CD14-positive monocyte (primary cell): ENCODE data around the gene PTPN20. TPM values are rescaled to one million over a fixed set of nuclear protein-coding genes. Genes with fewer than 3 reads are reported as not detected.
"Not testable (repeated sequence)": the region's sequence is repeated elsewhere in the genome, so short reads cannot be mapped to it uniquely, and the experiment has no call there.

Experiments
- DNase-seq, 3 donors: peaks; one replicate each; pipeline ENCODE4 v3.0.0-alpha.2; 2011 to 2022
- H2AFZ ChIP-seq: 2 replicates; pipeline ENCODE4 v1.6.0; 2012; ENCODE audit warnings: mild to moderate bottlenecking, low read depth, low read length, inconsistent platforms; ENCODE audit not compliant: insufficient read depth, poor library complexity, severe bottlenecking
- H3K27ac ChIP-seq, 2 donors: 1 replicate in 1 of 2; 2 replicates in 1 of 2; pipeline ENCODE4 v1.5.1; 2012 to 2013; ENCODE audit warnings: low read length in 2 of 2, control low read depth in 1 of 2, inconsistent platforms in 1 of 2, low read depth in 1 of 2, mild to moderate bottlenecking in 1 of 2
- H3K27me3 ChIP-seq, 2 donors: one replicate each; pipeline versions ENCODE4 v1.6.0 to v1.6.1; 2011 to 2013; ENCODE audit warnings: low read length in 2 of 2; ENCODE audit not compliant: control insufficient read depth in 2 of 2, insufficient read depth in 2 of 2
- H3K36me3 ChIP-seq, 2 donors: replicated peaks in 1 of 2; 1 replicate in 1 of 2; 2 replicates in 1 of 2; pipeline versions ENCODE4 v1.5.1 to v1.6.1; 2012 to 2013; ENCODE audit warnings: low read length in 2 of 2, control low read depth in 1 of 2, inconsistent platforms in 1 of 2, mild to moderate bottlenecking in 1 of 2; ENCODE audit not compliant: insufficient read depth in 2 of 2, control insufficient read depth in 1 of 2
- H3K4me1 ChIP-seq, 2 donors: 1 replicate in 1 of 2; 2 replicates in 1 of 2; pipeline versions ENCODE4 v1.5.1 to v1.6.1; 2012 to 2013; ENCODE audit warnings: low read length in 2 of 2, control low read depth in 1 of 2, inconsistent platforms in 1 of 2, mild to moderate bottlenecking in 1 of 2, moderate library complexity in 1 of 2; ENCODE audit not compliant: insufficient read depth in 2 of 2, control insufficient read depth in 1 of 2
- H3K4me2 ChIP-seq: replicated peaks from 2 replicates; pipeline ENCODE3; 2012; ENCODE audit warnings: low read length, moderate library complexity, mild to moderate bottlenecking; ENCODE audit not compliant: poor library complexity, severe bottlenecking; ENCODE audit errors: extremely low read depth
- H3K4me3 ChIP-seq, 3 experiments: fragments of 200-600 bp in 1 of 3; sonication (generic) in 1 of 3; replicated peaks in 1 of 3; 1 replicate in 2 of 3; 2 replicates in 1 of 3; pipeline ENCODE4 v1.5.1; 2011 to 2013; ENCODE audit warnings: low read length in 3 of 3, mild to moderate bottlenecking in 3 of 3, control low read depth in 2 of 3, low read depth in 2 of 3, inconsistent platforms in 1 of 3, moderate library complexity in 1 of 3
- H3K79me2 ChIP-seq: 2 replicates; pipeline ENCODE4 v1.6.0; 2012; ENCODE audit warnings: mild to moderate bottlenecking, control low read depth, inconsistent platforms, low read length, moderate library complexity; ENCODE audit not compliant: insufficient read depth
- H3K9ac ChIP-seq: 2 replicates; pipeline ENCODE4 v1.6.0; 2017; ENCODE audit warnings: low read length, mild to moderate bottlenecking; ENCODE audit not compliant: insufficient read depth, poor library complexity, severe bottlenecking
- H3K9me3 ChIP-seq, 2 donors: replicated peaks in 1 of 2; 1 replicate in 1 of 2; 2 replicates in 1 of 2; pipeline versions ENCODE4 v1.5.1 to v1.6.1; 2012 to 2013; ENCODE audit warnings: low read length in 2 of 2, control low read depth in 1 of 2; ENCODE audit not compliant: control insufficient read depth in 1 of 2, insufficient read depth in 1 of 2
- H4K20me1 ChIP-seq: 2 replicates; pipeline ENCODE4 v1.6.0; 2012; ENCODE audit warnings: mild to moderate bottlenecking, low read length, control low read depth, moderate library complexity; ENCODE audit not compliant: insufficient read depth
- H3K27ac Mint-ChIP-seq, 7 donors: one replicate each; pipeline ENCODE4 v1.8.0; 2020; ENCODE audit warnings: mild to moderate bottlenecking in 7 of 7, mixed read lengths in 7 of 7, moderate library complexity in 6 of 7, inconsistent platforms in 2 of 7
- H3K27me3 Mint-ChIP-seq, 3 donors: one replicate each; pipeline ENCODE4 v1.8.0; 2021 to 2022; ENCODE audit warnings: low read depth in 3 of 3, mild to moderate bottlenecking in 3 of 3, mixed read lengths in 3 of 3, moderate library complexity in 3 of 3, inconsistent platforms in 1 of 3
- H3K36me3 Mint-ChIP-seq, 2 donors: one replicate each; pipeline ENCODE4 v1.8.0; 2020; ENCODE audit warnings: mixed read lengths in 2 of 2, inconsistent platforms in 1 of 2, mild to moderate bottlenecking in 1 of 2
- H3K4me1 Mint-ChIP-seq: one replicate; pipeline ENCODE4 v1.8.0; 2020; ENCODE audit warnings: mild to moderate bottlenecking, mixed read lengths
- H3K4me3 Mint-ChIP-seq, 2 donors: one replicate each; pipeline ENCODE4 v1.8.0; 2020; ENCODE audit warnings: mild to moderate bottlenecking in 2 of 2, mixed read lengths in 2 of 2, moderate library complexity in 1 of 2
- H3K9me3 Mint-ChIP-seq, 7 donors: one replicate each; pipeline ENCODE4 v1.8.0; 2020 to 2022; ENCODE audit warnings: mixed read lengths in 7 of 7, mild to moderate bottlenecking in 6 of 7, moderate library complexity in 6 of 7, inconsistent platforms in 2 of 7
- WGBS: methylation state at CpG from one replicate; pipeline ENCODE4 v1.1.5; 2013; ENCODE audit warnings: missing lambda C conversion rate; ENCODE audit not compliant: insufficient coverage; 5-methylcytosine and 5-hydroxymethylcytosine counted together
- intact Hi-C, 2 donors: fragments of 100-400 bp; cut with micrococcal nuclease; formaldehyde crosslinking; loops; one replicate each; pipeline versions ENCODE4 v1.15.0 to v1.15.1; 2023
- polyA plus RNA-seq, 3 donors: library from polyadenylated mRNA; depleted of rRNA in 1 of 3; unstranded in 2 of 3; stranded (reverse) in 1 of 3; fragments of 300-500 nt in 2 of 3; fragments of >200 nt in 1 of 3; fragmentation: Illumina TruSeq in 2 of 3; gene quantifications; 1 replicate in 2 of 3; 2 replicates in 1 of 3; pipeline ENCODE4 v1.2.3, GENCODE V29; 2012 to 2021

PTPN20 gene
- polyA plus RNA-seq, 3 donors = 0.04 TPM; not detected in 2

GRCh38 chr10:46922498-46922897, 11.3 kb downstream of the PTPN20 start:
- H3K27ac Mint-ChIP-seq, H3K4me1 Mint-ChIP-seq, intact Hi-C loops, H3K4me2 ChIP-seq, H4K20me1 ChIP-seq, H3K27me3 ChIP-seq, H3K4me3 Mint-ChIP-seq, H3K27me3 Mint-ChIP-seq, H3K36me3 Mint-ChIP-seq, H3K79me2 ChIP-seq, H2AFZ ChIP-seq, H3K9me3 Mint-ChIP-seq, H3K9ac ChIP-seq, H3K27ac ChIP-seq, H3K4me1 ChIP-seq, DNase-seq, H3K36me3 ChIP-seq, H3K4me3 ChIP-seq, H3K9me3 ChIP-seq: not testable (repeated sequence)
- no CpG with 5 or more reads among the region's 2 CpGs for WGBS

- intact Hi-C loops, H3K27ac Mint-ChIP-seq, H4K20me1 ChIP-seq, H3K9me3 Mint-ChIP-seq, H3K4me3 ChIP-seq, H3K27me3 ChIP-seq, H3K36me3 Mint-ChIP-seq, DNase-seq, H3K4me2 ChIP-seq, H2AFZ ChIP-seq, H3K9ac ChIP-seq, H3K4me1 Mint-ChIP-seq, H3K36me3 ChIP-seq, H3K4me3 Mint-ChIP-seq, H3K79me2 ChIP-seq, H3K27ac ChIP-seq, H3K4me1 ChIP-seq, H3K27me3 Mint-ChIP-seq, H3K9me3 ChIP-seq: not testable (repeated sequence)
- WGBS = no CpG with 5 or more reads among the region's 2 CpGs
These were observed 13.9 kb downstream of the PTPN20 start for GRCh38 chr10:46925156-46925555.

GRCh38 chr10:46925853-46926252, 14.6 kb downstream of the PTPN20 start:
- intact Hi-C loops, H3K27ac ChIP-seq, H3K36me3 ChIP-seq, H4K20me1 ChIP-seq, H3K9me3 ChIP-seq, H3K9ac ChIP-seq, H2AFZ ChIP-seq, DNase-seq, H3K36me3 Mint-ChIP-seq, H3K9me3 Mint-ChIP-seq, H3K27me3 Mint-ChIP-seq, H3K79me2 ChIP-seq, H3K4me3 ChIP-seq, H3K27ac Mint-ChIP-seq, H3K4me1 ChIP-seq, H3K4me2 ChIP-seq, H3K4me3 Mint-ChIP-seq, H3K27me3 ChIP-seq, H3K4me1 Mint-ChIP-seq: not testable (repeated sequence)
- no CpG with 5 or more reads among the region's 2 CpGs for WGBS

GRCh38 chr10:46928810-46929209, 17.6 kb downstream of the PTPN20 start:
- H3K4me2 ChIP-seq, H3K79me2 ChIP-seq, H3K27ac ChIP-seq, H3K4me3 Mint-ChIP-seq, H3K27ac Mint-ChIP-seq, H3K36me3 ChIP-seq, H3K9me3 Mint-ChIP-seq, H3K27me3 Mint-ChIP-seq, H3K9ac ChIP-seq, DNase-seq, H2AFZ ChIP-seq, H3K4me1 Mint-ChIP-seq, H3K9me3 ChIP-seq, H3K27me3 ChIP-seq, intact Hi-C loops, H3K4me3 ChIP-seq, H3K36me3 Mint-ChIP-seq, H4K20me1 ChIP-seq, H3K4me1 ChIP-seq: not testable (repeated sequence)

GRCh38 chr10:46932383-46932782, 21.2 kb downstream of the PTPN20 start:
- H3K79me2 ChIP-seq, H3K36me3 Mint-ChIP-seq, H2AFZ ChIP-seq, H4K20me1 ChIP-seq, H3K4me3 ChIP-seq, H3K4me2 ChIP-seq, intact Hi-C loops, H3K4me1 ChIP-seq, H3K4me3 Mint-ChIP-seq, H3K4me1 Mint-ChIP-seq, H3K9ac ChIP-seq, H3K9me3 ChIP-seq, H3K27ac ChIP-seq, DNase-seq, H3K27me3 ChIP-seq, H3K27me3 Mint-ChIP-seq, H3K9me3 Mint-ChIP-seq, H3K36me3 ChIP-seq, H3K27ac Mint-ChIP-seq: not testable (repeated sequence)
- whole genome bisulfite sequencing = no CpG with 5 or more reads among the region's 1 CpG
